Occipital lobe (tissue), 2 donors: ENCODE results near the gene LZTS2. TPM values are rescaled to one million over a fixed set of nuclear protein-coding genes. Genes with fewer than 3 reads are reported as not detected.

ENCODE experiments used
- DNase-seq: peaks from one replicate; lab custom pipeline; 2025; lab: John Stamatoyannopoulos, UW
- total RNA-seq: library from RNA; depleted of rRNA; stranded (reverse); fragments of >200 nt; gene quantifications from one replicate; pipeline ENCODE4 v1.2.3, GENCODE V29; 2014

The LZTS2 gene
- total RNA-seq, 1 donor from 2014 or later, result 15.4 TPM

GRCh38 chr10:101013365-101013825, 13.8 kb downstream of the LZTS2 start:
- DNase-seq, result no peak

- DNase-seq, result peak; percentile 64
Observed at GRCh38 chr10:101014230-101014884, 14.7 kb downstream of the LZTS2 start.

GRCh38 chr10:101014966-101015581, 15.5 kb downstream of the LZTS2 start:
- DNase-seq, result no peak

GRCh38 chr10:101015582-101015973, 16.0 kb downstream of the LZTS2 start:
- DNase-seq, result no peak

GRCh38 chr10:101016814-101017213, 17.2 kb downstream of the LZTS2 start:
- DNase-seq, result no peak

GRCh38 chr10:101018118-101018599, 18.6 kb downstream of the LZTS2 start:
- no peak for DNase-seq

- DNase-seq, result peak; percentile 18
Observed at GRCh38 chr10:101018600-101019439, 19.2 kb downstream of the LZTS2 start.

GRCh38 chr10:101019440-101019703, 19.8 kb downstream of the LZTS2 start:
- no peak for DNase-seq

- DNase-seq, result no peak
Observed at GRCh38 chr10:101020427-101021075, 20.9 kb downstream of the LZTS2 start.

GRCh38 chr10:101021239-101021638, 21.6 kb downstream of the LZTS2 start:
- DNase-seq, result no peak

GRCh38 chr10:101021692-101022251, 22.2 kb downstream of the LZTS2 start:
- DNase-seq, result no peak

GRCh38 chr10:101022967-101023705, 23.5 kb downstream of the LZTS2 start:
- no peak for DNase-seq

- no peak for DNase-seq
Observed at GRCh38 chr10:101027106-101027720, 27.6 kb downstream of the LZTS2 start.

- DNase-seq, result no peak
Observed at GRCh38 chr10:101028446-101029337, 29.1 kb downstream of the LZTS2 start.

- DNase-seq, result no peak
Observed at GRCh38 chr10:101029520-101030295, 30.1 kb downstream of the LZTS2 start.

- DNase-seq, result no peak
Observed at GRCh38 chr10:101030496-101031127, 31.0 kb downstream of the LZTS2 start.

- DNase-seq, result peak; percentile 93
Observed at GRCh38 chr10:101031128-101031795, 31.7 kb downstream of the LZTS2 start, which contains the start of the genes PDZD7 and SFXN3. PDZD7 (minus strand) TSS chr10:101031129; CDS start chr10:101030219, 910 bp downstream. SFXN3 (plus strand) TSS chr10:101031234; CDS start chr10:101034695, 3,461 bp downstream.
